Right lung (tissue), 5 donors: ENCODE measurements around the gene CASP8AP2. TPM values are rescaled to one million over a fixed set of nuclear protein-coding genes. Genes with fewer than 3 reads are reported as not detected.
"Not testable (repeated sequence)": the region's sequence is repeated elsewhere in the genome, so short reads cannot be mapped to it uniquely, and the experiment has no call there.

Experiments used
- DNase-seq, 2 donors: peaks; one replicate each; pipeline ENCODE4 v3.0.0-alpha.2; 2013
- polyA plus RNA-seq, 5 donors: library from polyadenylated mRNA; unstranded; fragments of 120-200 nt; gene quantifications; one replicate each; pipeline versions ENCODE4 v1.2.1 to v1.2.3, GENCODE V29; 2013; ENCODE audit warnings: inconsistent platforms in 1 of 5, low replicate concordance in 1 of 5; ENCODE audit not compliant: insufficient read length in 5 of 5, insufficient read depth in 1 of 5

Gene CASP8AP2
- polyA plus RNA-seq, 5 donors, result 16.5 to 30.6 (median 27.2) TPM

- DNase-seq, result no peak
Observed at GRCh38 chr6:89886378-89887120, 56.9 kb downstream of the CASP8AP2 start.

- no peak for DNase-seq
Observed at GRCh38 chr6:89887452-89888137, 57.9 kb downstream of the CASP8AP2 start.

- DNase-seq, result no peak
Observed at GRCh38 chr6:89888138-89888514, 58.4 kb downstream of the CASP8AP2 start.

- no peak for DNase-seq
Observed at GRCh38 chr6:89888871-89889270, 59.2 kb downstream of the CASP8AP2 start.

GRCh38 chr6:89890845-89891528, 61.3 kb downstream of the CASP8AP2 start:
- not testable (repeated sequence) for DNase-seq

- DNase-seq, result not testable (repeated sequence)
Observed at GRCh38 chr6:89892577-89892976, 62.9 kb downstream of the CASP8AP2 start.

- DNase-seq, result no peak
Observed at GRCh38 chr6:89894169-89894568, 64.5 kb downstream of the CASP8AP2 start, which contains the start of gene GJA10. Gene GJA10, plus strand, starts transcription at chr6:89894469. Its CDS starts 0 bp downstream, at chr6:89894469.

- peak; percentile 51 to 56 for DNase-seq
Observed at GRCh38 chr6:89895276-89895874, 65.7 kb downstream of the CASP8AP2 start.

GRCh38 chr6:89910001-89910901, 80.6 kb downstream of the CASP8AP2 start:
- not testable (repeated sequence) for DNase-seq

- no peak for DNase-seq
Observed at GRCh38 chr6:89910902-89911240, 81.2 kb downstream of the CASP8AP2 start.

- DNase-seq, result no peak
Observed at GRCh38 chr6:89916136-89916920, 86.6 kb downstream of the CASP8AP2 start.

GRCh38 chr6:89917216-89917615, 87.5 kb downstream of the CASP8AP2 start:
- DNase-seq, result no peak

- no peak for DNase-seq
Observed at GRCh38 chr6:89917801-89918366, 88.2 kb downstream of the CASP8AP2 start.

Other genes with a start within 250 kb of the CASP8AP2 start
- gene LYRM2, start 191.1 kb upstream of the CASP8AP2 start, polyA plus RNA-seq, result 10 to 100 TPM; 31.1 to 52.7 (median 40.9) TPM
- 10 to 100 TPM; 31.0 to 43.9 (median 36.1) TPM for gene MDN1, start 10.1 kb upstream of the CASP8AP2 start, polyA plus RNA-seq
- not detected for gene GJA10, start 64.6 kb downstream of the CASP8AP2 start, polyA plus RNA-seq